ENCODE measurements around the gene PPIF.
A peak's percentile ranks its signal among the peaks of the same experiment; 100 is the strongest.
"Not testable (repeated sequence)": the region's sequence is repeated elsewhere in the genome, so short reads cannot be mapped to it uniquely, and the experiment has no call there.

The PPIF gene

GRCh38 chr10:79328147-79328701, 19.0 kb upstream of the PPIF start:
- TF ChIP-seq CTCF (IDR thresholded peaks at IDR 0.05; ENCODE audit: extremely low read depth, missing control alignments) = no peak
- DNase-seq (ENCODE audit: low spot score) = no peak

- TF ChIP-seq CTCF (IDR thresholded peaks at IDR 0.05; ENCODE audit: extremely low read depth, missing control alignments) = no peak
- DNase-seq (ENCODE audit: low spot score) = no peak
These were observed 18.3 kb upstream of the PPIF start for GRCh38 chr10:79328737-79329504.

- DNase-seq (ENCODE audit: low spot score) = no peak
- no peak for TF ChIP-seq CTCF (IDR thresholded peaks at IDR 0.05; ENCODE audit: extremely low read depth, missing control alignments)
These were observed 17.7 kb upstream of the PPIF start for GRCh38 chr10:79329529-79329928.

- no peak for TF ChIP-seq CTCF (IDR thresholded peaks at IDR 0.05; ENCODE audit: extremely low read depth, missing control alignments)
- no peak for DNase-seq (ENCODE audit: low spot score)
These were observed 16.0 kb upstream of the PPIF start for GRCh38 chr10:79331226-79331625.

- peak; percentile 82 for DNase-seq (ENCODE audit: low spot score)
These were observed 15.6 kb upstream of the PPIF start for GRCh38 chr10:79331709-79332108.

GRCh38 chr10:79332610-79333315, 14.5 kb upstream of the PPIF start:
- not testable (repeated sequence) for DNase-seq (ENCODE audit: low spot score)

More at GRCh38 chr10:79331709-79332108, 15.6 kb upstream of the PPIF start:
- no peak for TF ChIP-seq CTCF (IDR thresholded peaks at IDR 0.05; ENCODE audit: extremely low read depth, missing control alignments)

- TF ChIP-seq CTCF (IDR thresholded peaks at IDR 0.05; ENCODE audit: extremely low read depth, missing control alignments) = no peak
- DNase-seq (ENCODE audit: low spot score) = no peak
These were observed 13.8 kb upstream of the PPIF start for GRCh38 chr10:79333513-79333912.

Data from GM20000 (cell line).